ENCODE measurements around the gene PLEKHG3.
"Not testable (repeated sequence)": the region's sequence is repeated elsewhere in the genome, so short reads cannot be mapped to it uniquely, and the experiment has no call there.

The PLEKHG3 gene

DNA sequence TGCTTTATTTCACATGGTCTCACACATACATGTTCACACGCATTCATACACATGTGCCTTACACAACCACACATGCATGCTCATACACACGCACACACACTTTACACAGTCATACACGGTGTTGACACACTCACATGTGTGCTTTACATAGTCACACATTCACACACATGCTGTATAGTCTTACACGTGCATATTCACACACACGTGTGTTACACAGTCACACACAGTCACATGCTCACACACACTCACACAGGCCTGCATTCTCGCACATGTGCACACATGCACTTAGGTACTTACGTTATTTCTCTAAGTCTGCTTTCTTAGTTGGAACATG, 18.0 kb upstream of the PLEKHG3 start:
- H3K4me3 ChIP-seq (ENCODE audit: low read length): no peak overlapping the region
- TF ChIP-seq, protein P1, sequence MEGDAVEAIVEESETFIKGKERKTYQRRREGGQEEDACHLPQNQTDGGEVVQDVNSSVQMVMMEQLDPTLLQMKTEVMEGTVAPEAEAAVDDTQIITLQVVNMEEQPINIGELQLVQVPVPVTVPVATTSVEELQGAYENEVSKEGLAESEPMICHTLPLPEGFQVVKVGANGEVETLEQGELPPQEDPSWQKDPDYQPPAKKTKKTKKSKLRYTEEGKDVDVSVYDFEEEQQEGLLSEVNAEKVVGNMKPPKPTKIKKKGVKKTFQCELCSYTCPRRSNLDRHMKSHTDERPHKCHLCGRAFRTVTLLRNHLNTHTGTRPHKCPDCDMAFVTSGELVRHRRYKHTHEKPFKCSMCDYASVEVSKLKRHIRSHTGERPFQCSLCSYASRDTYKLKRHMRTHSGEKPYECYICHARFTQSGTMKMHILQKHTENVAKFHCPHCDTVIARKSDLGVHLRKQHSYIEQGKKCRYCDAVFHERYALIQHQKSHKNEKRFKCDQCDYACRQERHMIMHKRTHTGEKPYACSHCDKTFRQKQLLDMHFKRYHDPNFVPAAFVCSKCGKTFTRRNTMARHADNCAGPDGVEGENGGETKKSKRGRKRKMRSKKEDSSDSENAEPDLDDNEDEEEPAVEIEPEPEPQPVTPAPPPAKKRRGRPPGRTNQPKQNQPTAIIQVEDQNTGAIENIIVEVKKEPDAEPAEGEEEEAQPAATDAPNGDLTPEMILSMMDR (conservative IDR thresholded peaks at IDR 0.05; ENCODE audit: low read depth, low read length): no peak
- no peak for DNase-seq (ENCODE audit: low read depth)

DNA sequence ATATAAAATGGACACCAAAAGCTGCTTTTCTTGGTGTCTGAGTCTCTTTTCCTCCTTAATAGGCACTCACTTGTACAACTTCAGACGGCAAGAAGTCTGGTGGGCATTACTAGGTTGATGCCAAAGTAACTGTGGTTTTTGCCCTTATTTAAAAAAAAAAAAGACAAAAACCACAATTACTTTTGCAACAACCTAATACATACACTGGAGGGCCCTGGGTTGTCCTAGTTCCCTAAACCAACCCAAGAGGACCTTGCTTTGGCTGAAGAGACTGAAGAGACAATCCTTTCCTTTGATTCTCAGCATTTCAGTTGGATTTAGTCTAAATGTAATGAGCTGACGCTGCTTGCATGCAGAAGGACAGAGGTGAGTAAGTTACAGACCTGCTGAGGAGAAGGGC, 16.2 kb upstream of the PLEKHG3 start:
- no peak for DNase-seq (ENCODE audit: low read depth)
- TF ChIP-seq, protein P1 (conservative IDR thresholded peaks at IDR 0.05; ENCODE audit: low read depth, low read length): no peak
- no peak overlapping the region for H3K4me3 ChIP-seq (ENCODE audit: low read length)

DNA sequence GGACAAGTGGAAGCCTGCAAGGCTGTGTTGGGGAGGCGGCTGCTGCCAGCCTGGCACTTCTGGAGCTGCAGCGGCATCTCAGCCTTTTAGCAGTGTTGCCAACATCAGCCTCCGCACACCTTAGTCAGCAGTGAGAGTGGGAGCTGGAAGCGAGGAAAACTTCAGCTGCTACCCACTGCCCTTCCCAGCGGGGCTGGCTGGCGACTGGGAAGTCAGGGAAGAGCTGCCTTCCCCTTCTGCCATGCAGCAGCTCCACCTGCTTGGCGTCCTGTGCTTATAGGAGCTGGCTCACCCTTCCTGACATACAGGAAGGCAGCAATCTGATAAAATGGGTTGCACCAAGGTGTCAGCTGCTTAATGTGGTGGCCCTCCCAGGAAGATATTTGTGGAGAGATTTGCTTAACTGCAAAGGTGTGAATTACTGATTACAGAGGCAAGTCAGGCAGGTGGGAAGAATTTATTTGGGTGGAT, 15.4 kb upstream of the PLEKHG3 start:
- TF ChIP-seq, protein P1 (conservative IDR thresholded peaks at IDR 0.05; ENCODE audit: low read depth, low read length): no peak
- no peak overlapping the region for H3K4me3 ChIP-seq (ENCODE audit: low read length)
- no peak for DNase-seq (ENCODE audit: low read depth)

DNA sequence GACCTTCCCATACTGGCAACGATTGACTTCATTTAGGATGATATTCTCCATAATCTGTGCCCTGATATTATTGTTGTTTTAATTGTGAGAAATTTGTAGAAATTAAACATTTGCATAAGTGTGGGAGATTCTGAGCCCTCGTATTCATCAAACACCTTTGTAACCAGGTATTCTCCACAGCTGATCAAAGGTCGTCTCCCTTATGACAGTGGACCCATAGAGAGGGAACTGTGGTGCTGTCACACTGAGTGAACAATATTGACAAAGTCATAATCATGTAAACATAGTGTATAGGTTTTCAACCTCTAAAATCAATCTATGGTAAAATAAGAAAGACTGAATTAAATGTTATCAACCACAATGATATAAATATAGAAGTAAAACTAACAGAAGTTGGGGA, 14.9 kb upstream of the PLEKHG3 start:
- no peak overlapping the region for H3K4me3 ChIP-seq (ENCODE audit: low read length)
- no peak for DNase-seq (ENCODE audit: low read depth)
- TF ChIP-seq, protein P1 (conservative IDR thresholded peaks at IDR 0.05; ENCODE audit: low read depth, low read length): no peak

DNA sequence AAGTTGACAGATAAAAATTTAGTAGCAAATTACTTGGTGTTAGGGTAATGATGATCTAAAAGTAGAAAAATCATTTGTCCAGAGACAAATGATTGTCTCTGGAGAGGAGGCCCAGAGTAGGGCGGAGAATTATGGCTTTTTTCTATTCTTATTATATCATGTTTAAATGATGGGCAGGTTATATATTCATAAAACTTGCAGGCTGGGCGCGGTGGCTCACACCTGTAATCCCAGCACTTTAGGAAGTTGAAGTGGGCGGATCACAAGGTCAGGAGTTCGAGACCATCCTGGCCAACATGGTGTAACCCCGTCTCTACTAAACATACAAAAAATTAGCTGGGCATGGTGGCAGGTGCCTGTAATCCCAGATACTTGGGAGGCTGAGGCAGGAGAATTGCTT, 13.6 kb upstream of the PLEKHG3 start:
- not testable (repeated sequence) for H3K4me3 ChIP-seq (ENCODE audit: low read length); DNase-seq (ENCODE audit: low read depth)

DNA sequence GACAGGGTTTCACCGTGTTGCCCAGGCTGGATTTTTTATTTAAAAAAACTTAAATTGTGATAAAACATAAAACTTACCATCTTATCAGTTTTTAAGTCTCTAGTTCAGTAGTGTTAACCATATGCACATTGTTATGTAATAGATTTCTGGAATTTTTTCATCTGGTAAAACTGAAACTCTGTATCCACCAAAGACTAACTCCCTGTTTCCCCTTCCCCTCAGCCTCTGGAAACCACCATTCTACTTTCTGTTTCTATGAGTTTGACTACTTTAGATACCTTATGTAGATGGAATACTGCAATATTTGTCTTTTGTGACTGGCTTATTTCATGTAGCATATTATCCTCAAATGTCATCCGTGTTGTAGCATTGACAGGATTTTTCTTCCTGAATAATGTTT, 12.8 kb upstream of the PLEKHG3 start:
- no peak overlapping the region for H3K4me3 ChIP-seq (ENCODE audit: low read length)
- DNase-seq (ENCODE audit: low read depth): no peak

DNA sequence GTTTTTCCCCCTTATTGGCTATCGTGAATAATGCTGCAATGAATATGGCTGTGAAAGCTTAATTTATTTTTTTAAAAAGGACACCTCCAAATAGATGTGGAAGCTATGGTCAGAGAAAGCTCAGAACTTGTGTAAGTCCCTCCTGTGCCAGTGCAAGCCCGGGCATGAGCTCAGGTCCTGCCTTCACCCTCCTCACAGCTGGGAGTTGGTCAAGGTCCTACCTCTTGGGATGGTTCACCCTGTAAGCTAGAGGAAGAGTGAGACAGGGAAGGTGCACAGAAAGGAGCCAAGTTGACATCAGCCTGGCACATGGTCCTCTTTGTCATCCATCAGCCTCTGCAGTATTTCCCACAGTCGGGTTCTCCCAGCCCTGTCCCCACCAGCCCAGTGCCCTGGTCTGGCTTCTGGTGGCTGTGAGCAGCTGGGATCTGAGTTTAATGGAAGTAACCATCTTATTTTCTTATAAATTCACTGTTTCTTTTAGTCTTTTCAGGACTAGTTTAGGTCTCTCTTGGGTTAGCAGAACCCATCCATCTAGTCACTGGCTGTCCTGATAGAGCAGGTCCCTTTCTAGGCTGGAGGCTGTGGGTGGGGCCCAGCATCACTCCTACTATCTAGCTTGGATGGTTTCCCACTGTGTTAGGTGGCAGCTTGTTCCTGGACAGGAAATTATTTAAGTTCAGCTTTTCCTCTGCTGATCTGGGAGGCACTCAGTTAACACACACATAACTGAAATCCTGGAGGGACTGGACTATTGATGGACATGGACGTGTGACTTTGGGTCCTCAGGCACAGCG, 11.8 kb upstream of the PLEKHG3 start:
- no peak overlapping the region for H3K4me3 ChIP-seq (ENCODE audit: low read length)
- no peak for DNase-seq (ENCODE audit: low read depth)
- TF ChIP-seq, protein P1 (conservative IDR thresholded peaks at IDR 0.05; ENCODE audit: low read depth, low read length): no peak

More for the DNA sequence above, 12.8 kb upstream of the PLEKHG3 start:
- TF ChIP-seq, protein P1 (conservative IDR thresholded peaks at IDR 0.05; ENCODE audit: low read depth, low read length): no peak
